Smooth muscle cell (in vitro differentiated cells): ENCODE results near the gene SLC6A11. TPM values are rescaled to one million over a fixed set of nuclear protein-coding genes. Genes with fewer than 3 reads are reported as not detected.

Experiments
- DNase-seq: peaks from one replicate; lab custom pipeline; 2025; ENCODE audit not compliant: unreplicated experiment; lab: John Stamatoyannopoulos, UW
- H2AFZ ChIP-seq: fragments of 200-600 bp; sonication (generic); 2 replicates; pipeline ENCODE4 v1.6.0; 2016; ENCODE audit warnings: antibody characterized with exemption, low read depth, mild to moderate bottlenecking
- H3F3A ChIP-seq: fragments of 200-600 bp; sonication (generic); 2 replicates; pipeline ENCODE4 v1.6.0; 2017; ENCODE audit warnings: antibody characterized with exemption, low read depth
- H3K27ac ChIP-seq: fragments of 200-600 bp; sonication (generic); 2 replicates; pipeline ENCODE4 v1.5.1; 2016; ENCODE audit warnings: low read depth, mild to moderate bottlenecking
- H3K27me3 ChIP-seq: fragments of 200-600 bp; sonication (generic); 2 replicates; pipeline ENCODE4 v1.6.1; 2016; ENCODE audit warnings: low read depth, mild to moderate bottlenecking
- H3K36me3 ChIP-seq: fragments of 200-600 bp; sonication (generic); 2 replicates; pipeline ENCODE4 v1.5.1; 2016; ENCODE audit warnings: low read depth
- H3K4me1 ChIP-seq: fragments of 200-600 bp; sonication (generic); 2 replicates; pipeline ENCODE4 v1.5.1; 2016; ENCODE audit warnings: low read depth
- H3K4me2 ChIP-seq: fragments of 200-600 bp; sonication (generic); 2 replicates; pipeline ENCODE4 v1.6.0; 2016; ENCODE audit warnings: mild to moderate bottlenecking
- H3K4me3 ChIP-seq: fragments of 200-600 bp; sonication (generic); 2 replicates; pipeline ENCODE4 v1.5.1; 2016; ENCODE audit warnings: mild to moderate bottlenecking
- H3K79me2 ChIP-seq: fragments of 200-600 bp; sonication (generic); 2 replicates; pipeline ENCODE4 v1.6.0; 2016; ENCODE audit warnings: low read depth, mild to moderate bottlenecking
- H3K9ac ChIP-seq: fragments of 200-600 bp; sonication (generic); 2 replicates; pipeline ENCODE4 v1.6.0; 2016; ENCODE audit warnings: low read depth
- H3K9me3 ChIP-seq: fragments of 200-600 bp; sonication (generic); replicated peaks from 2 replicates; pipeline ENCODE4 v1.5.1; 2016; ENCODE audit warnings: low read depth
- H4K20me1 ChIP-seq: fragments of 200-600 bp; sonication (generic); 2 replicates; pipeline ENCODE4 v1.6.0; 2016; ENCODE audit warnings: low read depth
- WGBS: methylation state at CpG from one replicate; pipeline ENCODE4 v1.1.7; 2016; ENCODE audit warnings: low lambda C conversion rate; 5-methylcytosine and 5-hydroxymethylcytosine counted together
- polyA plus RNA-seq: library from polyadenylated mRNA; unstranded; fragments of >200 nt; fragmentation: Nextera tagmentation; extraction: Ambion mirVana; gene quantifications from 2 replicates; pipeline ENCODE4 v1.2.1, GENCODE V29; 2016
- total RNA-seq: library from RNA; depleted of rRNA; stranded (reverse); fragments of >200 nt; gene quantifications from 2 replicates; pipeline ENCODE4 v1.2.3, GENCODE V29; 2014
- TF ChIP-seq, protein P1 (sequence below): fragments of 200-600 bp; sonication (generic); IDR thresholded peaks from 2 replicates; pipeline ENCODE4 v1.5.1; 2017; ENCODE audit warnings: borderline replicate concordance, mild to moderate bottlenecking, antibody characterized with exemption; ENCODE audit not compliant: insufficient read depth, poor library complexity, severe bottlenecking

SLC6A11 gene
- total and polyA plus RNA-seq, 2 experiments from 2014 or later = not detected

DNA sequence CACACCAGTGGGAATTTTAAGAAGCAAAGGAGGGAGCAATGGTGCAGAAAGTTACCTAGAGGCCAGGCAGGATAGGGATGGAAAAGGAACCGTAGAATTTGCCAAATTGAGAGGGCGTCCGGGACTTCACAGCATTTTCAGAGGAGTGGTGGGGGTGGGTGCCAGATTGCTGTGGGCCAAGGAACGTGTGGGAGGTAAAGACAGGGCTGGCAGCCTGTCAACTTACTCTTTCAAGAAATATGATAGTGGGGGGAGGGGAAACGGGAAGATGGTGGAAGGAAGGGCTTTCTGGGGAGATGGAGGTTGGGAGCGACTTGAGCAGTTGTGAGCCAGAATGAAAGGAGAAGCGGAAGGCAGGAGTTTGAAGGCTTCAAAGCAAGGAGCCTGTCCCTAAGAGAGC, 1.4 kb upstream of the SLC6A11 start:
- no peaks in the 10 kb centered on the region for H3K79me2 ChIP-seq
- no peak overlapping the region for H2AFZ ChIP-seq
- peaks cover 66% of the 10 kb centered on the region for H3K27me3 ChIP-seq
- 85% methylated on average over 7 of the region's 7 CpGs for WGBS
- no peaks in the 10 kb centered on the region for H4K20me1 ChIP-seq
- TF ChIP-seq, protein P1, sequence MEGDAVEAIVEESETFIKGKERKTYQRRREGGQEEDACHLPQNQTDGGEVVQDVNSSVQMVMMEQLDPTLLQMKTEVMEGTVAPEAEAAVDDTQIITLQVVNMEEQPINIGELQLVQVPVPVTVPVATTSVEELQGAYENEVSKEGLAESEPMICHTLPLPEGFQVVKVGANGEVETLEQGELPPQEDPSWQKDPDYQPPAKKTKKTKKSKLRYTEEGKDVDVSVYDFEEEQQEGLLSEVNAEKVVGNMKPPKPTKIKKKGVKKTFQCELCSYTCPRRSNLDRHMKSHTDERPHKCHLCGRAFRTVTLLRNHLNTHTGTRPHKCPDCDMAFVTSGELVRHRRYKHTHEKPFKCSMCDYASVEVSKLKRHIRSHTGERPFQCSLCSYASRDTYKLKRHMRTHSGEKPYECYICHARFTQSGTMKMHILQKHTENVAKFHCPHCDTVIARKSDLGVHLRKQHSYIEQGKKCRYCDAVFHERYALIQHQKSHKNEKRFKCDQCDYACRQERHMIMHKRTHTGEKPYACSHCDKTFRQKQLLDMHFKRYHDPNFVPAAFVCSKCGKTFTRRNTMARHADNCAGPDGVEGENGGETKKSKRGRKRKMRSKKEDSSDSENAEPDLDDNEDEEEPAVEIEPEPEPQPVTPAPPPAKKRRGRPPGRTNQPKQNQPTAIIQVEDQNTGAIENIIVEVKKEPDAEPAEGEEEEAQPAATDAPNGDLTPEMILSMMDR = no peak
- no peak overlapping the region for H3K9ac ChIP-seq
- no peak overlapping the region for H3K4me3 ChIP-seq
- H3K9me3 ChIP-seq = no peaks in the 10 kb centered on the region
- H3F3A ChIP-seq = no peaks in the 10 kb centered on the region
- no peak for DNase-seq
- H3K4me2 ChIP-seq = no peak overlapping the region
- H3K27ac ChIP-seq = no peak overlapping the region
- no peaks in the 10 kb centered on the region for H3K4me1 ChIP-seq
- no peaks in the 10 kb centered on the region for H3K36me3 ChIP-seq

DNA sequence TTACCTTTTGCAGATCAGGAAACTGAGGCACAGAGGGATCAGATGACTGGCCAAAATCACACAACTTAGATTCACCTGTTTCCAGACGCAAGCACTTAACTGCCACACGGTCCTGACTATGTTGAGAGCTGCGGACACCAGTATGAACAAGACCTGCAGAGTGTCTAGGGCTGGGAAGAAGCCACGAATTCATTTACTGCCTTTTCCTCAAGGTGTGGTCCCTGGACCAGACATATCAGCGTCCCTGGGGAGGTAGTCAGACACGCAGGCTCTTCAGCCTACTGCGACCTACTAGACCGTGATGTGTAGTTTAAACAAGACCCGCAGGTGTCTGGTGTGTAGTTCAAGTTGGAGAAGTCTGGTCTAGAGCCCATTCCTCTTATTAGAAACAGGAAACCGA, 541 bp upstream of the SLC6A11 start:
- H3K9ac ChIP-seq = no peak overlapping the region
- H3K27ac ChIP-seq = no peak overlapping the region
- TF ChIP-seq, protein P1 = no peak
- H3F3A ChIP-seq = no peaks in the 10 kb centered on the region
- no peak overlapping the region for H2AFZ ChIP-seq
- H3K4me3 ChIP-seq = no peak overlapping the region
- H4K20me1 ChIP-seq = no peaks in the 10 kb centered on the region
- no peaks in the 10 kb centered on the region for H3K79me2 ChIP-seq
- no peaks in the 10 kb centered on the region for H3K4me1 ChIP-seq
- H3K36me3 ChIP-seq = no peaks in the 10 kb centered on the region
- DNase-seq = no peak
- peaks cover 74% of the 10 kb centered on the region for H3K27me3 ChIP-seq
- 88% methylated on average over 10 of the region's 10 CpGs for WGBS
- no peaks in the 10 kb centered on the region for H3K9me3 ChIP-seq
- peak overlapping the region; percentile 81 for H3K4me2 ChIP-seq

DNA sequence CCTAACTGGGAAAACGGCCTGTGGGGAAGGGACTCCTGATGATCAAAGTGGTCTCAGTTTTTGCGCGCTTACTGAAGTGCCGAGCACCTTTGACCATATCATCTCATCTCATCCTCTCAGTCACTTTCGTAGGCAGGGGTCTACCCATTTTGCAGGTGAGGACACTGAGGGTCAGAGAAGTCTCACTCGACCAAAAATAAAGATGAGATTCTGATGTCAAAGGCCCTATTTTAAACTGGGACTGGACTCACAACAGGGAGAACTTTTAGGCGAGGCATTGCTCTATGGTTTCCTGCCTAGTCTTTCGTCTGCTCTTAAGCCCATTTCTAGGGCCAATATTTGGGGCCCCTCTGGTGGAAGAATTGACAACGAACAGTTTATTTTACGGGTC, 830 bp downstream of the SLC6A11 start:
- H3K9me3 ChIP-seq = no peaks in the 10 kb centered on the region
- H3K4me1 ChIP-seq = no peaks in the 10 kb centered on the region

DNA sequence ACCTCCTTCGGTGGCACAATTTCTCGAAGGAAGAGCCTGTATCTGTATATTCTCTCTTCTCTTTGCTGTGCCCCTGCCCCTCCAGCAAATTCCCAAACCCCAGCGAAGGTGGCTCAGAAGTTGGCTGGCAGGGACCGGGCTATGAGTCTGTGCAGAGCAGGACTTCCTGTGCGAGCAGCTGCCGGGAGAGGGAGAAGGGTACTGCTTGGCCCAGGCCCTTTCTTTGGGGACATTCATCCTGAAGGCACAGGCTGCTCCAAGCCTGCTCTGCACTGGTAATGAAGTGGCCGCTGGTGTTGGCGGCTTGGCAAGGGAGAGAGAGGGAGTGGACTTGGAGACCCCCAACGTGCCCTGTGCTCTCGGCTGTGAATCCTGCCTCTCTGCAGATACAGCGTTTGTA, 1.5 kb downstream of the SLC6A11 start:
- TF ChIP-seq, protein P1 = no peak
- H3K36me3 ChIP-seq = no peaks in the 10 kb centered on the region
- H3K79me2 ChIP-seq = no peaks in the 10 kb centered on the region
- no peaks in the 10 kb centered on the region for H4K20me1 ChIP-seq
- H3K4me1 ChIP-seq = no peaks in the 10 kb centered on the region
- H3K27ac ChIP-seq = no peak overlapping the region
- no peak overlapping the region for H3K4me2 ChIP-seq
- 80% methylated on average over 11 of the region's 11 CpGs for WGBS
- no peaks in the 10 kb centered on the region for H3F3A ChIP-seq
- H3K9ac ChIP-seq = no peak overlapping the region
- no peak overlapping the region for H2AFZ ChIP-seq
- peaks cover 88% of the 10 kb centered on the region for H3K27me3 ChIP-seq
- H3K9me3 ChIP-seq = no peaks in the 10 kb centered on the region
- no peak overlapping the region for H3K4me3 ChIP-seq
- no peak for DNase-seq

More for the DNA sequence above, 830 bp downstream of the SLC6A11 start:
- TF ChIP-seq, protein P1 = no peak
- peaks cover 84% of the 10 kb centered on the region for H3K27me3 ChIP-seq
- H3K4me3 ChIP-seq = no peak overlapping the region
- no peak overlapping the region for H2AFZ ChIP-seq
- no peak overlapping the region for H3K4me2 ChIP-seq
- H3K36me3 ChIP-seq = no peaks in the 10 kb centered on the region
- DNase-seq = no peak
- H3K9ac ChIP-seq = no peak overlapping the region
- H3K27ac ChIP-seq = no peak overlapping the region
- no peaks in the 10 kb centered on the region for H3K79me2 ChIP-seq
- 91% methylated on average over 10 of the region's 10 CpGs for WGBS
- no peaks in the 10 kb centered on the region for H3F3A ChIP-seq
- H4K20me1 ChIP-seq = no peaks in the 10 kb centered on the region
